Measurements from ENCODE around the gene DPM2.
A peak's percentile ranks its signal among the peaks of the same experiment; 100 is the strongest.

DPM2 gene

DNA sequence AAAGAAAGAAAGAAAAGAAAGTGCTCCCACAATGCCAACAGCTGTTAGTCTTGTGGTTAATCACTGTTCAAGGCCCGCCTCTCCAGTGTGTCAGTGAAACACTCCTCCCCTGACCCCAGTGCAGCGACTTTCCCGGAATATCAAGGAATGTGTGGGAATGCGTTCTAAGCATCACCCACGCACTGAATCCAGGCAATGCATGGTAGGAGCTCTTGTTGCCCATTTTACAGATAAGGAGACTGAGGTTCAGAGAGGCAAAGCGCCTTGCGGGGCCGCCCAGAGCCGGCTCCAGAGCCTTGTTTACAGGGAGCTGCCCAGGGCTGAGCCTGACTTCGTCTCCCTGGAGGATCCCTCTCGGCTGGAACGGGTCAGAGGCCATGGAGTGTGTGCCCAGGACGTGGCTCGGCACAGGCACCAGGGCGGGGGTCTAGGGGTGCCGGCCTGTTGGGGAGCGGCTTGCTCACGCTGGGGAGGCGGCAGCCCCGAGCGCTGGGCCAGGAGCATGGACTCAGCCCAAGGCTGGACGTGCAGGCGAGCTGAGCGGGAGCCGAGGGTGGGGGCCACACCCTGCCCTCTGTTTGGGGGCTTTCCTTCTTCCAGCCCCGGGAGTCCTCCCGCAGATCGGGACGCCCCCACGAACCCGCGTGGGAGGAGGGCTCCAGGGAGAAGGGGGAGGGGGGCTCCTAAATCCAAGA lies 39.1 kb downstream of the DPM2 start:
- H3K4me1 ChIP-seq (ENCODE audit: control insufficient read depth in 1 of 2, insufficient read depth in 2 of 2, low read length in 2 of 2) = peaks cover 9 to 38% of the 10 kb centered on the region in 2 donors
- H3K9ac ChIP-seq (ENCODE audit: low read depth in 1 of 2, low read length in 2 of 2) = peak overlapping the region; percentile 57 to 63
- peaks cover 15 to 26% of the 10 kb centered on the region in 2 donors for H3K36me3 ChIP-seq (ENCODE audit: control insufficient read depth in 1 of 2, insufficient read depth in 2 of 2, low read length in 2 of 2)
- peak overlapping the region; percentile 88 for H3K27ac ChIP-seq (ENCODE audit: low read depth, low read length)
- no peaks in the 10 kb centered on the region for H3K27me3 ChIP-seq (ENCODE audit: control insufficient read depth in 1 of 2, insufficient read depth in 2 of 2, low read length in 2 of 2)
- peaks cover 5 to 7% of the 10 kb centered on the region in 2 donors for H3K9me3 ChIP-seq (ENCODE audit: control insufficient read depth in 1 of 2, low read length in 2 of 2)
- peak overlapping the region; percentile 74 to 75 for H3K4me3 ChIP-seq (ENCODE audit: low read depth in 1 of 2, low read length in 2 of 2)

DNA sequence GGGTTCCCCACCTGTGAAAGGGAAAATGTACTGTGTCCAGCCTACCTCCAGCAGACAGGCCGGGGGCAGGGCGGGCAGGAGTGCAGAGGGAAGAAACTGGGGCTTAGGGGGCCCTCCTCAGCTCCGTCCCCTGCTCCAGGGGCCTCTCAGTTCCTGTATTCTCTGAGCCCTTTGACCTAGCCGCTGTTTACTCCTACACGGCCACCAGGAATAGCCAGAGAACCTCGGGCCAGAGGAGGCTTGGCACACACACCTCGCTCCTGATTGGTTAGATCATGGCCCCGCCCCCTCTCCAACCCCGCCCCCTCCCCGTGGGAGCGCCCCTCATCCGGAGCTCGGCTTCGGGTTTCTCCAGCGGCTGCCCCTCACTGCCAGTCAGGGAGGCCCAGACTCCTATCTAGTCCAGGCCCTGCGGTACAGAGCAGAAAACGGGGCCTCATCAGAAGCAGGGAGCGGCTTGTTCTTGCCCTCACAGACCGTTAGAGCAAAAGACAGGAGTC lies 40.4 kb downstream of the DPM2 start:
- Histone ChIP-seq H3K4me3 (ENCODE audit: low read depth in 1 of 2, low read length in 2 of 2) (peak overlapping the region; percentile 8 to 21), H3K36me3 (ENCODE audit: control insufficient read depth in 1 of 2, insufficient read depth in 2 of 2, low read length in 2 of 2) (peaks cover 20 to 35% of the 10 kb centered on the region in 2 donors), H3K27ac (ENCODE audit: low read depth, low read length) (no peak overlapping the region), H3K9ac (ENCODE audit: low read depth in 1 of 2, low read length in 2 of 2) (no peak overlapping the region), H3K27me3 (ENCODE audit: control insufficient read depth in 1 of 2, insufficient read depth in 2 of 2, low read length in 2 of 2) (no peaks in the 10 kb centered on the region), H3K4me1 (ENCODE audit: control insufficient read depth in 1 of 2, insufficient read depth in 2 of 2, low read length in 2 of 2) (peaks cover 5 to 33% of the 10 kb centered on the region in 2 donors), H3K9me3 (ENCODE audit: control insufficient read depth in 1 of 2, low read length in 2 of 2) (peaks cover 10 to 21% of the 10 kb centered on the region in 2 donors)

DNA sequence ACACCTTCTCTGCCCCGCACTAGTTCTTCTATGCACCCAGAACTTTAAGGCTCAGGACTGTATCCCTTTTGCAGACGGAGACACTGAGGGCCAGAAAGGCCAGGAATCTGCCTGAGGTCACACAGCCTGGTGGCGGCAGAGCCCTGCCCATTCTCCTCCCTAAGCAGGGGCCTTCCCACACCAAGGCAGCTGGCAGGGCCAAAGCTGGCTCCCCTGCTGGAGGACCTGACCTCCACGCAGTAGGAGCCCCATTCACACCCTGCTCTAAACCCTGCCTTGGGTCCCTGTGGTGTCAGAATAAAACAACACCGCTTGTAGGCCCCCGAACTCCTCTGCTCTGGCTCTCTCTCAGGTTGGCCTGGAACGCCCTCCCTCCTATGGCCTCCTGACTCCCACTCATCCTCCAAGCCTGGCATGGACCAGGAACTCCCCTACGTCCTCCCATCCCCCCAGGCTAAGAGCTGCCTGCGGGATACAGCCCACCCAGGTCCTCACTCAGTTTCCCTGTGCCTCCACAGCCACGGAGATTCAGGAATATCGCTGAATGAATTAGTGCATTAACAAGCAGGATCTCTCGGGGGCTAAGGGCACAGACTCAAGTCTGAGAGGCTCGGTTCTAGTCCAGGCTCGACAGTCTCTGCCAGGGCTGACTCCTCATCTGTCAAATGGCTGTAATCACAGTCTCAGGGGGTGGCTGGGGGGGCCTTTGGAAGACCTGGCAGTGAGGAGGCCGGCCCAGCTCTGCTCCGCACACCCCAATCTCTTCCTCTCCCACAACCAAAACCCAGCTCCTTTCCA lies 41.1 kb downstream of the DPM2 start:
- H3K9me3 ChIP-seq (ENCODE audit: control insufficient read depth in 1 of 2, low read length in 2 of 2) = peaks cover 10 to 22% of the 10 kb centered on the region in 2 donors
- H3K27me3 ChIP-seq (ENCODE audit: control insufficient read depth in 1 of 2, insufficient read depth in 2 of 2, low read length in 2 of 2) = no peaks in the 10 kb centered on the region
- H3K9ac ChIP-seq (ENCODE audit: low read depth in 1 of 2, low read length in 2 of 2) = no peak overlapping the region
- no peak overlapping the region for H3K27ac ChIP-seq (ENCODE audit: low read depth, low read length)
- peaks cover 20 to 35% of the 10 kb centered on the region in 2 donors for H3K36me3 ChIP-seq (ENCODE audit: control insufficient read depth in 1 of 2, insufficient read depth in 2 of 2, low read length in 2 of 2)
- H3K4me3 ChIP-seq (ENCODE audit: low read depth in 1 of 2, low read length in 2 of 2) = peak overlapping the region in 1 of 2 donors; percentile 8
- peaks cover 5 to 33% of the 10 kb centered on the region in 2 donors for H3K4me1 ChIP-seq (ENCODE audit: control insufficient read depth in 1 of 2, insufficient read depth in 2 of 2, low read length in 2 of 2)

DNA sequence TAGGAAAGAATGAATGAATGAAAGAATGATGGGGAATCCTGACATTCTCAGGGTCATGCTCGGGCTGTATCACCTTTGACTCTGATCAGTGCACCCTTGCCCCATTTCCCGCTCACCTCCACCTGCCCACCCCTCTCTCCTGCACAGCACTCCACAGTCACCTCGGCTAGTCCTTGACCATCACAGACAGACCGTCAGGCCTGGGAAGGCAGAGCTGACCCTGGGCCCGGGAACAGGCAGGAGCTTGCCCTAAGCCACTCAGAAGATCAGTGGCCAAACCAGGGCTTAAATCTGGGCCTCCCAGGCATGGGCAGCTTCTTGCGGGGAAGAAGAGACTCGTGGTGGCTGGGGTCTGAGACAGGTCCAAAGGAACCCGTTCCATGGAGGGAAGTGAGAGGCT lies 41.8 kb downstream of the DPM2 start:
- H3K27ac ChIP-seq (ENCODE audit: low read depth, low read length) = no peak overlapping the region
- no peaks in the 10 kb centered on the region for H3K27me3 ChIP-seq (ENCODE audit: control insufficient read depth in 1 of 2, insufficient read depth in 2 of 2, low read length in 2 of 2)
- no peak overlapping the region for H3K9ac ChIP-seq (ENCODE audit: low read depth in 1 of 2, low read length in 2 of 2)
- H3K4me1 ChIP-seq (ENCODE audit: control insufficient read depth in 1 of 2, insufficient read depth in 2 of 2, low read length in 2 of 2) = peaks cover 5 to 30% of the 10 kb centered on the region in 2 donors
- peaks cover 20 to 35% of the 10 kb centered on the region in 2 donors for H3K36me3 ChIP-seq (ENCODE audit: control insufficient read depth in 1 of 2, insufficient read depth in 2 of 2, low read length in 2 of 2)
- peaks cover 10 to 22% of the 10 kb centered on the region in 2 donors for H3K9me3 ChIP-seq (ENCODE audit: control insufficient read depth in 1 of 2, low read length in 2 of 2)
- H3K4me3 ChIP-seq (ENCODE audit: low read depth in 1 of 2, low read length in 2 of 2) = no peak overlapping the region

DNA sequence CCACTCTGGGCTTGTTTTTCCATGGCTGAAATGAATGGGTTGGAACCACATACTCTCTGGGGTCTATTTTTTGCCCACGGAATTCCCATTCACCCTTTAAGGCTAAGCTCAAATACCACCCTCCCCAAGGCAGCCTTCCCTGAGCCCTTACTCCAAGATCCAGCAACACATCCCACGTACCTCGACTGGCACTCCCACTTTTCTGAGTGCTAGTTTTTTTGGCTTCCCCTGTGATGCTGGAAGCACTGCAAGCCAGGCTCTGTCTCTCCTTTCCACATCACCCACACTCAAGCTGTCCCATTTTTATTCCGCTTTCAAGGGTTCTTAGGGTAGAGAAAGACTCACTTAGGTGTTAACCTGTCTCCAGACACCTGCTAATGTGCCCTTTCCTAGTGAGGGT lies 44.3 kb downstream of the DPM2 start:
- H3K36me3 ChIP-seq (ENCODE audit: control insufficient read depth in 1 of 2, insufficient read depth in 2 of 2, low read length in 2 of 2) = peaks cover 20 to 41% of the 10 kb centered on the region in 2 donors

DNA sequence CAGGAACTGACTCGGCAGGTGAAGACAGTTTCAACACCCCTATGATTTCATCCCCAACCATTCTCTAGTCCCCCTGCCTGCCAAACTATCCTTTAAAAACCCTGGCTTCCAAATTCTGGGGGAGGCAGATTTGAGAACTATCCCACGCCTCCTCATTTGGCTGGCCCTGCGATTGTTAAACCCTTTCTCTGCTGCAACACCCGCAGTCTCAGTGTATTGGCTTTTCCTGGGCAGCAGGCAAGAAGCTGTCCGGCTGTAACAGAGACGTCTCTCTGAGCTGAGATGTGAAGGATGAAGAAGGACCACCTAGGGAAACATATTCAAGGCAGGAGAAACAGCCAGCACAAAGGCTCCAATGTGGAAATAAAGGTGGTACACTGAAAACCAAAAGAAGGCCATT lies 44.8 kb downstream of the DPM2 start:
- H3K27me3 ChIP-seq (ENCODE audit: control insufficient read depth in 1 of 2, insufficient read depth in 2 of 2, low read length in 2 of 2) = no peaks in the 10 kb centered on the region
- H3K27ac ChIP-seq (ENCODE audit: low read depth, low read length) = no peak overlapping the region
- H3K36me3 ChIP-seq (ENCODE audit: control insufficient read depth in 1 of 2, insufficient read depth in 2 of 2, low read length in 2 of 2) = peaks cover 20 to 43% of the 10 kb centered on the region in 2 donors
- no peak overlapping the region for H3K4me3 ChIP-seq (ENCODE audit: low read depth in 1 of 2, low read length in 2 of 2)
- peaks cover 10 to 22% of the 10 kb centered on the region in 2 donors for H3K9me3 ChIP-seq (ENCODE audit: control insufficient read depth in 1 of 2, low read length in 2 of 2)
- H3K4me1 ChIP-seq (ENCODE audit: control insufficient read depth in 1 of 2, insufficient read depth in 2 of 2, low read length in 2 of 2) = peaks cover 0 to 14% of the 10 kb centered on the region in 2 donors
- no peak overlapping the region for H3K9ac ChIP-seq (ENCODE audit: low read depth in 1 of 2, low read length in 2 of 2)

More for the DNA sequence above, 44.3 kb downstream of the DPM2 start:
- H3K27ac ChIP-seq (ENCODE audit: low read depth, low read length) = no peak overlapping the region
- H3K4me3 ChIP-seq (ENCODE audit: low read depth in 1 of 2, low read length in 2 of 2) = no peak overlapping the region
- H3K27me3 ChIP-seq (ENCODE audit: control insufficient read depth in 1 of 2, insufficient read depth in 2 of 2, low read length in 2 of 2) = no peaks in the 10 kb centered on the region
- H3K9ac ChIP-seq (ENCODE audit: low read depth in 1 of 2, low read length in 2 of 2) = no peak overlapping the region
- peaks cover 0 to 18% of the 10 kb centered on the region in 2 donors for H3K4me1 ChIP-seq (ENCODE audit: control insufficient read depth in 1 of 2, insufficient read depth in 2 of 2, low read length in 2 of 2)
- H3K9me3 ChIP-seq (ENCODE audit: control insufficient read depth in 1 of 2, low read length in 2 of 2) = peaks cover 10 to 22% of the 10 kb centered on the region in 2 donors

DNA sequence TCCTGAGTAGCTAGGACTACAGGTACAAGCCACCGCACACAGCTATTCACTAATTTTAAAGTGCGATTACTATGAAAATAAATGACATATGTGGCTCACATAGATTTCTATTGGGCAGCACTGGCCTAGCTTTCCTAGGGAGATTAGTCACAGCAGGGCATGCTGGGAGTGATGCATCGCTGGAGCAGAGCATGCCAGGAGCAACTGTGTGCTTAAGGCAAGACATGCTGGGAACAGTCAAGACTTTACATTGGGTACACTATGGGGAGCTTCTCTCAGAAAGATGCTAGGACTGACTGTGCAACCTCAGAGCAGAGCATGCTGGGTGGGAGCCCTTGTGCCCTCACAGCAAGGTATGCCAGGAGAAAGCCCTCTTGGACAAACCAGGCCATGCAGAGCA lies 47.6 kb downstream of the DPM2 start:
- Histone ChIP-seq H3K9me3 (ENCODE audit: control insufficient read depth in 1 of 2, low read length in 2 of 2) (peaks cover 10 to 21% of the 10 kb centered on the region in 2 donors), H3K27ac (ENCODE audit: low read depth, low read length) (no peak overlapping the region), H3K36me3 (ENCODE audit: control insufficient read depth in 1 of 2, insufficient read depth in 2 of 2, low read length in 2 of 2) (peaks cover 17 to 45% of the 10 kb centered on the region in 2 donors), H3K27me3 (ENCODE audit: control insufficient read depth in 1 of 2, insufficient read depth in 2 of 2, low read length in 2 of 2) (no peaks in the 10 kb centered on the region), H3K4me3 (ENCODE audit: low read depth in 1 of 2, low read length in 2 of 2) (no peak overlapping the region), H3K9ac (ENCODE audit: low read depth in 1 of 2, low read length in 2 of 2) (no peak overlapping the region), H3K4me1 (ENCODE audit: control insufficient read depth in 1 of 2, insufficient read depth in 2 of 2, low read length in 2 of 2) (no peaks in the 10 kb centered on the region)

DNA sequence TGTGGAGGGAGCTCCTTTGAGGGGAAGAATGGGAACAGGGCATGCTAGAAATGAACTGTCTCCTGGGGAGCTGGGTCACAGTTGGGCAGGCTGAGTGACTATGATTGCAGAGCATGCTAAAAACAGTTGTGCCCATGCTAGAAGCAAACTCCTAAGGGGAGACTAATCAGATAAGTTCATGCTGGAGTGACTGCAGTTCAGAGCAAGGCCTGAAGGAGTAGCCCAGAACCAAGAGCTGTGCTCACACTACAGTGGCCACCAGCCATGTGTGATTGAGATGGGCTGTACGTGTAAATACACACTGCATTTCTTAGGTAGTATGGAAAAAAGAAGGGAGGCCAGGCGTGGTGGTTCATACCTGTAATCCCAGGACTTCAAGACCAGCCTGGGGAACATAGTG lies 49.9 kb downstream of the DPM2 start:
- H3K9me3 ChIP-seq (ENCODE audit: control insufficient read depth in 1 of 2, low read length in 2 of 2) = peaks cover 0 to 7% of the 10 kb centered on the region in 2 donors
- H3K27ac ChIP-seq (ENCODE audit: low read depth, low read length) = no peak overlapping the region
- H3K36me3 ChIP-seq (ENCODE audit: control insufficient read depth in 1 of 2, insufficient read depth in 2 of 2, low read length in 2 of 2) = peaks cover 0 to 23% of the 10 kb centered on the region in 2 donors

DNA sequence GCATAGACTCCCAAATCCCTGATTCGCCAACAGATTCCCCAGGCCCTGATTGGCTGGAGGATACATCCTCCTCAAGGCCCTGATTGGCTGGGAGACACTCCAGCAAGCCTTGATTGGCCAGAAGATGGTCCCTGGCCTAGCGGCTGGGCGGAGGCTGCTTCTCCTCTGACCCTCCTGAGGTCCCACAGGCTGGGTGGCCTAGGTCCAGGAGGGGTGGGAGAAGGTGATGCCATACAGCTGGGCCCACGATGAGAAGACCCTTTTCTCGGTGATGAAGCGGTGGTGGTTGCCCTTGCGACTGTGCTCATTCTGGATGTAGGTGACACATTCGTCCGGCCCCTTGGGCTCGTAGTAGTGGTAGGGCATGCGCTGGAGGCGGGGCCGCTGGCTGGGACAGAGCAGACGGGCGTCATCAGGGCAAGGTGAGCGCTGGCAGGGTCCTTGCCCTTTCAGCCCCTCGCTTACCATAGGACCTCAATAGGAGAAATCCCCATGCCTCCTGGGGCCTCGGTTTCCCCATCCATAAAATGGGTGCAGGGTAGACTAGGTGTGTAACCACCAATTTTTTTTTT lies 51.2 kb downstream of the DPM2 start:
- no peaks in the 10 kb centered on the region for H3K9me3 ChIP-seq (ENCODE audit: control insufficient read depth in 1 of 2, low read length in 2 of 2)
- no peak overlapping the region for H3K9ac ChIP-seq (ENCODE audit: low read depth in 1 of 2, low read length in 2 of 2)
- no peak overlapping the region for H3K4me3 ChIP-seq (ENCODE audit: low read depth in 1 of 2, low read length in 2 of 2)
- H3K36me3 ChIP-seq (ENCODE audit: control insufficient read depth in 1 of 2, insufficient read depth in 2 of 2, low read length in 2 of 2) = peaks cover 0 to 22% of the 10 kb centered on the region in 2 donors
- no peak overlapping the region for H3K27ac ChIP-seq (ENCODE audit: low read depth, low read length)
- no peaks in the 10 kb centered on the region for H3K4me1 ChIP-seq (ENCODE audit: control insufficient read depth in 1 of 2, insufficient read depth in 2 of 2, low read length in 2 of 2)
- H3K27me3 ChIP-seq (ENCODE audit: control insufficient read depth in 1 of 2, insufficient read depth in 2 of 2, low read length in 2 of 2) = no peaks in the 10 kb centered on the region

More for the DNA sequence above, 49.9 kb downstream of the DPM2 start:
- H3K27me3 ChIP-seq (ENCODE audit: control insufficient read depth in 1 of 2, insufficient read depth in 2 of 2, low read length in 2 of 2) = no peaks in the 10 kb centered on the region
- H3K9ac ChIP-seq (ENCODE audit: low read depth in 1 of 2, low read length in 2 of 2) = no peak overlapping the region
- no peaks in the 10 kb centered on the region for H3K4me1 ChIP-seq (ENCODE audit: control insufficient read depth in 1 of 2, insufficient read depth in 2 of 2, low read length in 2 of 2)
- no peak overlapping the region for H3K4me3 ChIP-seq (ENCODE audit: low read depth in 1 of 2, low read length in 2 of 2)
